HepG2 (cell line): ENCODE measurements around the gene MDH1B. TPM values are rescaled to one million over a fixed set of nuclear protein-coding genes. Genes with fewer than 3 reads are reported as not detected.
"Not testable (repeated sequence)": the region's sequence is repeated elsewhere in the genome, so short reads cannot be mapped to it uniquely, and the experiment has no call there.

Experiments used
- ATAC-seq: fragments of 200-7000 bp; cut with Tn5 transposase; 3 replicates; pipeline ENCODE4 v1.9.1; 2020; ENCODE audit warnings: mild to moderate bottlenecking, moderate library complexity
- BruUV-seq: library from RNA; stranded (reverse); fragments of 400-500 nt; replicated peaks from 2 replicates; lab custom pipeline; 2021; lab: Mats Ljungman, UMichigan
- CTCF ChIA-PET: fragments of 300-600 bp; formaldehyde crosslinking; extraction: SDS; loops from one replicate; lab custom pipeline; 2021; ENCODE audit warnings: low total read pairs, inconsistent platforms, low intra/inter-chr PET ratio; lab: Yijun Ruan, JAX
- POLR2A ChIA-PET: fragments of 350-600 bp; sonication (Branson Sonifier 250); formaldehyde crosslinking; loops from one replicate; lab custom pipeline; 2020; ENCODE audit warnings: antibody characterized with exemption, inconsistent platforms; lab: Yijun Ruan, JAX
- DNase-seq: peaks from one replicate; pipeline ENCODE4 v3.0.0-alpha.2; 2015; ENCODE audit warnings: low spot score
- FAIRE-seq: peaks from 3 replicates; lab custom pipeline; 2011; peaks lifted over from hg19 to GRCh38; lab: Jason Lieb, UNC
- H2AFZ ChIP-seq: one replicate; pipeline ENCODE4 v1.6.1; 2011; ENCODE audit warnings: low read length, inconsistent platforms
- H3K27ac ChIP-seq: fragments of 300-600 bp; 3 replicates; pipeline ENCODE4 v1.8.0; 2011; ENCODE audit warnings: mixed run types, mild to moderate bottlenecking, mixed read lengths, low read length, inconsistent platforms; ENCODE audit not compliant: insufficient read depth; ENCODE audit errors: extremely low read length
- H3K27me3 ChIP-seq, 2 experiments: fragments of 200-600 bp in 1 of 2; 2 replicates in 1 of 2; 3 replicates in 1 of 2; pipeline versions ENCODE4 v1.6.0 to v1.8.0; 2011; ENCODE audit warnings: low read length in 2 of 2, mild to moderate bottlenecking in 2 of 2, moderate library complexity in 2 of 2, inconsistent platforms in 1 of 2; ENCODE audit not compliant: insufficient read depth in 2 of 2, control insufficient read depth in 1 of 2
- H3K36me3 ChIP-seq, 2 experiments: fragments of 200-600 bp in 1 of 2; replicated peaks in 1 of 2; 2 replicates in 1 of 2; 3 replicates in 1 of 2; pipeline versions ENCODE4 v1.5.1 to v1.8.0; 2011; ENCODE audit warnings: low read length in 2 of 2, inconsistent platforms in 1 of 2; ENCODE audit not compliant: insufficient read depth in 2 of 2, control insufficient read depth in 1 of 2
- H3K4me1 ChIP-seq: 2 replicates; pipeline ENCODE4 v1.5.1; 2012; ENCODE audit warnings: low read length, inconsistent platforms; ENCODE audit not compliant: insufficient read depth
- H3K4me2 ChIP-seq: 2 replicates; pipeline ENCODE4 v1.6.0; 2011; ENCODE audit warnings: low read depth, low read length, inconsistent platforms
- H3K4me3 ChIP-seq, 3 experiments: fragments of 200-600 bp in 1 of 3; sonication (generic), shearing (Covaris generic) in 1 of 3; replicated peaks in 1 of 3; 2 replicates each; pipeline ENCODE4 v1.5.1; 2011 to 2016; ENCODE audit warnings: low read length in 3 of 3, inconsistent platforms in 2 of 3, low read depth in 2 of 3, mild to moderate bottlenecking in 2 of 3, control low read depth in 1 of 3, mixed read lengths in 1 of 3; ENCODE audit not compliant: insufficient read depth in 1 of 3
- H3K79me2 ChIP-seq: one replicate; pipeline ENCODE4 v1.6.1; 2011; ENCODE audit warnings: low read length, inconsistent platforms; ENCODE audit not compliant: insufficient read depth
- H3K9ac ChIP-seq: 2 replicates; pipeline ENCODE4 v1.6.0; 2011; ENCODE audit warnings: mild to moderate bottlenecking, low read depth, low read length, inconsistent platforms; ENCODE audit not compliant: insufficient read depth
- H3K9me3 ChIP-seq: 2 replicates; pipeline ENCODE4 v1.5.1; 2012; ENCODE audit warnings: mild to moderate bottlenecking, low read length
- H4K20me1 ChIP-seq: 2 replicates; pipeline ENCODE4 v1.6.0; 2011; ENCODE audit warnings: inconsistent platforms, mild to moderate bottlenecking, low read length, moderate library complexity; ENCODE audit not compliant: insufficient read depth
- BCL6 ChIP-seq: IDR thresholded peaks from 2 replicates; pipeline ENCODE4 v1.6.1; 2016; ENCODE audit warnings: missing genetic modification reagents, missing compliant biosample characterization
- BCLAF1 ChIP-seq: fragments of 450-650 bp; IDR thresholded peaks from 2 replicates; pipeline ENCODE4 v1.6.1; 2017; ENCODE audit warnings: mild to moderate bottlenecking
- CHD2 ChIP-seq: IDR thresholded peaks from 2 replicates; pipeline ENCODE4 v1.6.1; 2011; ENCODE audit warnings: low read depth, low read length, improper control_type of control experiment
- CHD4 ChIP-seq: fragments of 200-600 bp; sonication (generic); IDR thresholded peaks from 2 replicates; pipeline ENCODE4 v1.7.0; 2017; ENCODE audit warnings: mild to moderate bottlenecking, low read length, borderline replicate concordance
- MLLT10 ChIP-seq: sonication (generic); formaldehyde crosslinking; IDR thresholded peaks from 2 replicates; pipeline ENCODE4 v1.4.0; 2020; ENCODE audit warnings: missing genetic modification reagents
- NFIB ChIP-seq: sonication (generic); formaldehyde crosslinking; IDR thresholded peaks from 2 replicates; pipeline ENCODE4 v1.9.0; 2021; ENCODE audit warnings: missing genetic modification reagents, mild to moderate bottlenecking, borderline replicate concordance
- REPIN1 ChIP-seq: sonication (generic); formaldehyde crosslinking; IDR thresholded peaks from 2 replicates; pipeline ENCODE4 v1.8.0; 2022; ENCODE audit warnings: missing genetic modification reagents, low read depth, mild to moderate bottlenecking, borderline replicate concordance
- SMC3 ChIP-seq: IDR thresholded peaks from 2 replicates; pipeline ENCODE4 v1.6.1; 2011; ENCODE audit warnings: low read length, improper control_type of control experiment
- ZFP36L1 ChIP-seq: sonication (generic); formaldehyde crosslinking; IDR thresholded peaks from 2 replicates; pipeline ENCODE4 v1.8.0; 2022; ENCODE audit warnings: mild to moderate bottlenecking, missing genetic modification reagents, moderate library complexity
- ZIK1 ChIP-seq: sonication (generic); formaldehyde crosslinking; IDR thresholded peaks from 2 replicates; pipeline ENCODE4 v1.5.0; 2020; ENCODE audit warnings: mild to moderate bottlenecking, low read depth, missing genetic modification reagents, borderline replicate concordance
- WGBS: methylation state at CpG from one replicate; pipeline ENCODE4 v1.1.6; 2017; ENCODE audit warnings: low lambda C conversion rate; 5-methylcytosine and 5-hydroxymethylcytosine counted together
- in situ Hi-C: cut with HindIII; loops from 2 replicates; pipeline ENCODE4 v1.10.0; 2017; ENCODE audit warnings: low pct_unique_long_range_greater_than_20kb; ENCODE audit not compliant: extremely low pct_ligation_motif_present
- intact Hi-C: fragments of 100-400 bp; cut with micrococcal nuclease; formaldehyde crosslinking; loops from one replicate; pipeline ENCODE4 v1.10.0; 2022; ENCODE audit not compliant: unreplicated experiment
- polyA plus RNA-seq, 8 experiments: library from polyadenylated mRNA; depleted of rRNA in 3 of 8; stranded (reverse) in 7 of 8; unstranded in 1 of 8; fragments of >200 nt; fragmentation: Illumina TruSeq in 4 of 8; extraction: Trizol in 4 of 8; gene quantifications; 2 replicates each; pipeline versions ENCODE4 v1.2.1 to v1.2.3, GENCODE V29; 2011 to 2016; ENCODE audit warnings: low read depth in 4 of 8, missing spikeins in 1 of 8, mixed read lengths in 1 of 8; ENCODE audit not compliant: insufficient read depth in 1 of 8
- total RNA-seq, 5 experiments: library from RNA; depleted of rRNA; stranded (reverse); fragments of >200 nt; fragmentation: Illumina TruSeq; extraction: Trizol; gene quantifications; 2 replicates each; pipeline ENCODE4 v1.2.3, GENCODE V29; 2016; ENCODE audit warnings: low read depth in 1 of 5

The MDH1B gene
- total and polyA plus RNA-seq, 2 of the 13 experiments (the other 11 are each of a cell fraction or from before 2014, with no cell fraction given), result 0.17 to 0.86 TPM

DNA sequence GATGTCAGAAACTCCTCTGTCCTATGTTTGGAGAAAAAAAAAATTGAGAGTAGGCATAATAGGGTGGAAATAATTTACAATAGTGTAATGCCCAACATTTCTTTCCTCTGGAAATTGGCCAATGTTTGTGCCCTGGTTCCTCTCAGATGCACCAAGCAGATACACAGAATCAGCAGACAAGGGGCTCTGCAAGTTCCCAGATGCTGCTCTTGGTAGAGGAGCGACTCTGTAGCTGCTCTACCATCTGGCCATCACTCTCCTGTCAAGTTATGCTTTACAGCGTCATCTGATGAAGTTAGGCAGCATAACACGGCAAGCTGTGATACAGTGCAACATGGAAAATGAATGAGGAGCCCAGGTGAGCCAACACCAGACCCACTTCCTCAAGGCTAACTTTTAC lies 48.5 kb downstream of the MDH1B start:
- ChIA-PET CTCF (no interaction called here), POLR2A (no interaction called here)
- Histone ChIP-seq H2AFZ (no peak overlapping the region), H3K9ac (no peak overlapping the region), H3K4me2 (no peak overlapping the region), H3K4me3 (no peak overlapping the region), H3K27ac (no peak overlapping the region), H4K20me1 (no peaks in the 10 kb centered on the region), H3K79me2 (no peaks in the 10 kb centered on the region), H3K36me3 (no peaks in the 10 kb centered on the region), H3K9me3 (no peaks in the 10 kb centered on the region), H3K4me1 (no peaks in the 10 kb centered on the region), H3K27me3 (no peaks in the 10 kb centered on the region)
- WGBS, result 13% methylated on average over 3 of the region's 3 CpGs
- no peak for TF ChIP-seq CHD4
- TF ChIP-seq REPIN1 (CRISPR knock-in tag), result no peak
- TF ChIP-seq BCLAF1, result no peak
- no peak for TF ChIP-seq MLLT10
- TF ChIP-seq NFIB (CRISPR knock-in tag), result no peak
- no peak for TF ChIP-seq ZIK1 (CRISPR knock-in tag)
- TF ChIP-seq CHD2, result no peak
- TF ChIP-seq ZFP36L1 (CRISPR knock-in tag), result no peak
- no peak for TF ChIP-seq BCL6 (CRISPR knock-in tag)
- no peak for TF ChIP-seq SMC3
- DNase-seq (no peak), ATAC-seq (no peak), FAIRE-seq (no peak)
- in situ Hi-C loops, result no loop called here
- no TSS peak for BruUV-seq
- intact Hi-C loops, result no loop called here

DNA sequence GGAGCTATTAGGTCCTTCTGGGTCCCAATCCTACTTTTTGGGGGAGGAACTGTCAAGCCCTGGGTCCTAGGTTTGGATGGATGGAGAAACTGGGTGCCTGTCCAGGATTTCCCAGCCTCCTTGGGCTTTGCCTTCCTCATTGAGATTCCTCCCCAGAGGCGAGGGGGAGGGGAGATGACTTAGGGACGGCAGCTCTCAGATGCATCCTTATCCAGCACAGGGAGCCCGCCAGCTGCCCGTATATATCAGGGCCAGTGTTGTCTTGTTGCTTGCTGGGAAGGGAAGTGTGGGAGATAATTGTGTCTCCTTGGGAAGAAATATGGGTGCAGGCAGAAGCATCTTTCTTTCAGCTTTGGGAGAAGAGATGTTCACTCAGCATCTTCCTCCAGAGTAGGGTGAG lies 49.9 kb downstream of the MDH1B start:
- CTCF ChIA-PET, H3K9ac ChIP-seq, H3K79me2 ChIP-seq, H3K27me3 ChIP-seq, ATAC-seq, DNase-seq, FAIRE-seq, H2AFZ ChIP-seq, H4K20me1 ChIP-seq, H3K9me3 ChIP-seq, POLR2A ChIA-PET, H3K4me2 ChIP-seq, H3K36me3 ChIP-seq, H3K4me3 ChIP-seq, H3K4me1 ChIP-seq, intact Hi-C loops, H3K27ac ChIP-seq, in situ Hi-C loops, BruUV-seq: not testable (repeated sequence)
- WGBS, result 48% methylated on average over 4 of the region's 4 CpGs
